GM12892 (cell line): ENCODE measurements around the gene TNS4.

ENCODE experiments used
- POLR2A ChIP-seq: IDR thresholded peaks from 2 replicates; pipeline ENCODE4 v1.6.1; 2011; ENCODE audit warnings: low read depth, low read length, control low read depth
- TAF1 ChIP-seq: IDR thresholded peaks from 2 replicates; pipeline ENCODE4 v1.6.1; 2011; ENCODE audit warnings: low read depth, mild to moderate bottlenecking, control low read depth, low read length, borderline replicate concordance

DNA sequence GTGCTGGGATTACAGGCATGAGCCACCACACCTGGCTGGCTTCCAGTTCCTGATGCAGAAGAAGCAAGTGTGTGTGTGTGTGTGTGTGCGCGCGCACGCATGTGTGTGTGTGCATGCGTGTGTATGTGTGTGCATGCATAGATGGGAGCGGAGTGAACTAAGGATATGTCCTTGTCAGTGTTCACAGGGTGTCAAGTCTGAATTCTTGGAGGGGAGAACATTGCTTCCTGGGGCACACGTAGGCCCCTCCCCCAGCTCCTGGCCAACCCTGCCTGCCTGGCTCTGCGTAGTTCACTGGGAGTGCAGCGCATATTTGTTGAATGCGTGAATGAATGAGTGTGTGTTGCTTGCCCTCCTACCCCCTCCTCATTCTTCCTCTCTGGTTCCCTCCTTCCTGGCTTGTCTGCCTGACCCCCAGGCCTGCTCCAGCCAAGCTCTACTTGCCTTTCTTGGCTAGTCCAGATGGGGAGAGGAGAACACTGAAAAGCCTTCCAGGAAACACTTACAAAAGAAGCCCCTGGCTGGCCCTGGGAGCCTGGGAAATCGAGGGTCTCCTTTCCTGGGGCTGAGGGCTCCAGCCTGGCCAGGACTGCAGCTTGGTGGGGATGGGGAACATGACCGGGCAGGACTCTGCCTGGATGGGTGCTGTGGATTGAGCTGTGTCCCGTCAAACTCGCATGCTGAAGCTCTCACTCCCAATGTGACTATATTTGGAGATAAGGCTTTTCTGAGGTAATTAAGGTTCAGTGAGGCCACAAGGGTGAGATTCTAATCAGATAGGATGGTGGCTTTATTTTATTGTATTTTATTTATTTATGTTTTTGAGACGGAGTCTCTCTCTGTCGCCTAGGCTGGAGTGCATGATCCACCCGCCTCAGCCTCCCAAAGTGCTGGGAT is 30.2 kb downstream of the TNS4 start:
- TF ChIP-seq TAF1 (no peak), POLR2A (no peak)
